GM10248 (cell line): ENCODE data around the gene VAMP4.

ENCODE experiments used
- CTCF ChIA-PET: fragments of 300-600 bp; sonication (Branson Sonifier 250); formaldehyde crosslinking; extraction: SDS; loops from one replicate; lab custom pipeline; 2021; ENCODE audit warnings: antibody characterized with exemption; lab: Yijun Ruan, JAX
- POLR2A ChIA-PET: fragments of 350-650 bp; sonication (Branson Sonifier 250); formaldehyde crosslinking; extraction: SDS; loops from one replicate; lab custom pipeline; 2020; ENCODE audit warnings: antibody characterized with exemption; lab: Yijun Ruan, JAX
- DNase-seq: peaks from one replicate; pipeline ENCODE4 v3.0.0; 2012; ENCODE audit errors: extremely low spot score
- CTCF ChIP-seq: IDR thresholded peaks from 2 replicates; pipeline ENCODE4 v1.5.1; 2012; ENCODE audit warnings: mild to moderate bottlenecking, low read depth; ENCODE audit errors: extremely low read depth, missing control alignments, control extremely low read depth

VAMP4 gene

DNA sequence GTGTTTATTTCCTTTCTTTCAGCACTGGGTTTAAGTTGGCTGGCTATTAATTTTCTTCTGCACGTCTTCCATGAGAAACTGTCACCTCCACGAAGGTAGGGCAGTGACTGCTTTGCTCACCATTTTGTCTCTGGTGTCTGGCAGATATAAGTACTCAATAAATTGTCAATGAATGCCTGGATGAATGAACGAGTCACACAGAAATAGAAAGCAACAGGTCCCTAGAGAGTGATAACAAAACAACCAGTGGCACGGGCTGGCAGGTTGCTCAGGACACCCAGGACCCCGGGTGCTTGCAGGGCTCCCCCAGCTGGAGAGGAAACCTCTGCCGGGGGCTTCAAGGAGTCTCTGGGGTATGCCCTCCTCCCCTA, 86.1 kb downstream of the VAMP4 start:
- TF ChIP-seq CTCF: no peak
- no peak for DNase-seq
- ChIA-PET CTCF (interaction anchor here (0.8 to 6.6 kb wide), 9 partner anchors 11 to 333 kb away, joined by 3 to 62 read pairs (median 4); partner anchors contain the start of gene MYOCOS), POLR2A (no interaction called here)

GRCh38 chr1:171654942-171655745, 86.7 kb downstream of the VAMP4 start:
- TF ChIP-seq CTCF: peak; percentile 65
- POLR2A ChIA-PET: no interaction called here
- DNase-seq: peak; percentile 74
- CTCF ChIA-PET: interaction anchor here (1.0 to 6.6 kb wide), 14 partner anchors 11 to 331 kb away, joined by 3 to 62 read pairs (median 4); partner anchors contain the start of gene MYOCOS

- TF ChIP-seq CTCF: no peak
- ChIA-PET POLR2A (no interaction called here), CTCF (interaction anchor here (1.0 to 6.6 kb wide), 14 partner anchors 10 to 331 kb away, joined by 3 to 62 read pairs (median 4); partner anchors contain the start of gene MYOCOS)
- no peak for DNase-seq
Measured at GRCh38 chr1:171654201-171654941, 87.5 kb downstream of the VAMP4 start.

GRCh38 chr1:171653796-171654195, 88.1 kb downstream of the VAMP4 start:
- ChIA-PET CTCF (interaction anchor here (1.5 to 6.6 kb wide), 6 partner anchors 10 to 332 kb away, joined by 3 to 62 read pairs (median 4); no protein-coding TSS in a partner anchor), POLR2A (no interaction called here)
- no peak for TF ChIP-seq CTCF
- no peak for DNase-seq

- DNase-seq: no peak
- ChIA-PET CTCF (interaction anchor here (0.8 to 1.0 kb wide), 2 partner anchors 17 to 24 kb away, joined by 3 to 5 read pairs; no protein-coding TSS in a partner anchor), POLR2A (no interaction called here)
- TF ChIP-seq CTCF: no peak
Measured at GRCh38 chr1:171652234-171652822, 89.5 kb downstream of the VAMP4 start, which contains the start of gene MYOC. Gene MYOC (minus strand): TSS chr1:171652688. CDS start chr1:171652611, 77 bp downstream.
